Measurements from ENCODE around the gene CCDC89.

DNA sequence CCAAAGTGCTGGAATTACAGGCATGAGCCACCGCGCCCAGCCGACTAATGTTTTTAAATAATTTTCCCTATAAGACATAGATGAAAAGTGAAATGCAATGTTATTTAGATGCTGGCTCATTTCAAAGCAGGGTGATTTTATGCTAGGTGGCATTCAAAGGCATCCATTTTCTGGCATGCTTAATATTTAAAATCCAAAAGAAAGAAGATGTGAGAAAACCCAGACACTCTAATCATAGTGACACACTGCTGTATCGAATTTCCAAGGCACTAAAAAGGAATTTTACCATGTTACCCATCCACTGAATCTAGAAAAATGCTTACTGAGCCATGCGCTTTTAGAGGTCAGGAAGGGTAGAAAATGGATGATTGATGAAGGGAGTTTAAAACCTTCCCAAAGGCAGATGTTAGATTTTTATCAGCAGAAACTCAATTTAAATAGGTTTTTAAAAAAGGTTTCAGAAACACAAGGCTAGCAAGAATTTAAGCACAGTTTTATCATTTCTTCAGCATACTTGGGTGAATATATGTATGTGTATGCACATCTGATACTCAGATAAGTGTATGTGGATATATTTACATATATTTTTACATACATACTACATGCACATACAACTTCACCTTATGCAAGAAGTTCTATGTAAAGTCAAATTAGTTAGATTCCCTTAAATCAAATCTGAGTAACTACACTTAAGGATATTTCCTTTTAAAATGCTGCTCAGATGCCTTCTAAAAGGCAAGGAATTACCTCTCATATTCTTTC, 24.1 kb upstream of the CCDC89 start:
- TF ChIP-seq, protein P1, sequence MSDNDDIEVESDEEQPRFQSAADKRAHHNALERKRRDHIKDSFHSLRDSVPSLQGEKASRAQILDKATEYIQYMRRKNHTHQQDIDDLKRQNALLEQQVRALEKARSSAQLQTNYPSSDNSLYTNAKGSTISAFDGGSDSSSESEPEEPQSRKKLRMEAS (CRISPR knock-in tag; IDR thresholded peaks at IDR 0.05), result no peak
- TF ChIP-seq, protein P2, sequence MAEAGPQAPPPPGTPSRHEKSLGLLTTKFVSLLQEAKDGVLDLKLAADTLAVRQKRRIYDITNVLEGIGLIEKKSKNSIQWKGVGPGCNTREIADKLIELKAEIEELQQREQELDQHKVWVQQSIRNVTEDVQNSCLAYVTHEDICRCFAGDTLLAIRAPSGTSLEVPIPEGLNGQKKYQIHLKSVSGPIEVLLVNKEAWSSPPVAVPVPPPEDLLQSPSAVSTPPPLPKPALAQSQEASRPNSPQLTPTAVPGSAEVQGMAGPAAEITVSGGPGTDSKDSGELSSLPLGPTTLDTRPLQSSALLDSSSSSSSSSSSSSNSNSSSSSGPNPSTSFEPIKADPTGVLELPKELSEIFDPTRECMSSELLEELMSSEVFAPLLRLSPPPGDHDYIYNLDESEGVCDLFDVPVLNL (CRISPR knock-in tag; IDR thresholded peaks at IDR 0.05; ENCODE audit: low read depth), result no peak
- no peak for TF ChIP-seq ZFP1 (CRISPR knock-in tag; IDR thresholded peaks at IDR 0.05)
- TF ChIP-seq BACH1 (tag; IDR thresholded peaks at IDR 0.05), result no peak
- no peak for TF ChIP-seq ATF7 (IDR thresholded peaks at IDR 0.05)
- TF ChIP-seq, protein P3, sequence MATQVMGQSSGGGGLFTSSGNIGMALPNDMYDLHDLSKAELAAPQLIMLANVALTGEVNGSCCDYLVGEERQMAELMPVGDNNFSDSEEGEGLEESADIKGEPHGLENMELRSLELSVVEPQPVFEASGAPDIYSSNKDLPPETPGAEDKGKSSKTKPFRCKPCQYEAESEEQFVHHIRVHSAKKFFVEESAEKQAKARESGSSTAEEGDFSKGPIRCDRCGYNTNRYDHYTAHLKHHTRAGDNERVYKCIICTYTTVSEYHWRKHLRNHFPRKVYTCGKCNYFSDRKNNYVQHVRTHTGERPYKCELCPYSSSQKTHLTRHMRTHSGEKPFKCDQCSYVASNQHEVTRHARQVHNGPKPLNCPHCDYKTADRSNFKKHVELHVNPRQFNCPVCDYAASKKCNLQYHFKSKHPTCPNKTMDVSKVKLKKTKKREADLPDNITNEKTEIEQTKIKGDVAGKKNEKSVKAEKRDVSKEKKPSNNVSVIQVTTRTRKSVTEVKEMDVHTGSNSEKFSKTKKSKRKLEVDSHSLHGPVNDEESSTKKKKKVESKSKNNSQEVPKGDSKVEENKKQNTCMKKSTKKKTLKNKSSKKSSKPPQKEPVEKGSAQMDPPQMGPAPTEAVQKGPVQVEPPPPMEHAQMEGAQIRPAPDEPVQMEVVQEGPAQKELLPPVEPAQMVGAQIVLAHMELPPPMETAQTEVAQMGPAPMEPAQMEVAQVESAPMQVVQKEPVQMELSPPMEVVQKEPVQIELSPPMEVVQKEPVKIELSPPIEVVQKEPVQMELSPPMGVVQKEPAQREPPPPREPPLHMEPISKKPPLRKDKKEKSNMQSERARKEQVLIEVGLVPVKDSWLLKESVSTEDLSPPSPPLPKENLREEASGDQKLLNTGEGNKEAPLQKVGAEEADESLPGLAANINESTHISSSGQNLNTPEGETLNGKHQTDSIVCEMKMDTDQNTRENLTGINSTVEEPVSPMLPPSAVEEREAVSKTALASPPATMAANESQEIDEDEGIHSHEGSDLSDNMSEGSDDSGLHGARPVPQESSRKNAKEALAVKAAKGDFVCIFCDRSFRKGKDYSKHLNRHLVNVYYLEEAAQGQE (IDR thresholded peaks at IDR 0.05; ENCODE audit: borderline replicate concordance), result no peak
- TF ChIP-seq, protein P3 (CRISPR knock-in tag; IDR thresholded peaks at IDR 0.05; ENCODE audit: low read depth), result no peak
- TF ChIP-seq, protein P4, sequence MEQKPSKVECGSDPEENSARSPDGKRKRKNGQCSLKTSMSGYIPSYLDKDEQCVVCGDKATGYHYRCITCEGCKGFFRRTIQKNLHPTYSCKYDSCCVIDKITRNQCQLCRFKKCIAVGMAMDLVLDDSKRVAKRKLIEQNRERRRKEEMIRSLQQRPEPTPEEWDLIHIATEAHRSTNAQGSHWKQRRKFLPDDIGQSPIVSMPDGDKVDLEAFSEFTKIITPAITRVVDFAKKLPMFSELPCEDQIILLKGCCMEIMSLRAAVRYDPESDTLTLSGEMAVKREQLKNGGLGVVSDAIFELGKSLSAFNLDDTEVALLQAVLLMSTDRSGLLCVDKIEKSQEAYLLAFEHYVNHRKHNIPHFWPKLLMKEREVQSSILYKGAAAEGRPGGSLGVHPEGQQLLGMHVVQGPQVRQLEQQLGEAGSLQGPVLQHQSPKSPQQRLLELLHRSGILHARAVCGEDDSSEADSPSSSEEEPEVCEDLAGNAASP (IDR thresholded peaks at IDR 0.05), result no peak
- TF ChIP-seq DMBX1 (CRISPR knock-in tag; IDR thresholded peaks at IDR 0.05; ENCODE audit: borderline replicate concordance), result no peak
- TF ChIP-seq, protein P5, sequence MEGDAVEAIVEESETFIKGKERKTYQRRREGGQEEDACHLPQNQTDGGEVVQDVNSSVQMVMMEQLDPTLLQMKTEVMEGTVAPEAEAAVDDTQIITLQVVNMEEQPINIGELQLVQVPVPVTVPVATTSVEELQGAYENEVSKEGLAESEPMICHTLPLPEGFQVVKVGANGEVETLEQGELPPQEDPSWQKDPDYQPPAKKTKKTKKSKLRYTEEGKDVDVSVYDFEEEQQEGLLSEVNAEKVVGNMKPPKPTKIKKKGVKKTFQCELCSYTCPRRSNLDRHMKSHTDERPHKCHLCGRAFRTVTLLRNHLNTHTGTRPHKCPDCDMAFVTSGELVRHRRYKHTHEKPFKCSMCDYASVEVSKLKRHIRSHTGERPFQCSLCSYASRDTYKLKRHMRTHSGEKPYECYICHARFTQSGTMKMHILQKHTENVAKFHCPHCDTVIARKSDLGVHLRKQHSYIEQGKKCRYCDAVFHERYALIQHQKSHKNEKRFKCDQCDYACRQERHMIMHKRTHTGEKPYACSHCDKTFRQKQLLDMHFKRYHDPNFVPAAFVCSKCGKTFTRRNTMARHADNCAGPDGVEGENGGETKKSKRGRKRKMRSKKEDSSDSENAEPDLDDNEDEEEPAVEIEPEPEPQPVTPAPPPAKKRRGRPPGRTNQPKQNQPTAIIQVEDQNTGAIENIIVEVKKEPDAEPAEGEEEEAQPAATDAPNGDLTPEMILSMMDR (IDR thresholded peaks at IDR 0.05 in 2 of 3, conservative IDR thresholded peaks at IDR 0.05 in 1 of 3; ENCODE audit: insufficient read depth in 2 of 3, low read depth in 1 of 3, low read length in 3 of 3), result no peak
- no peak for TF ChIP-seq TEAD4 (IDR thresholded peaks at IDR 0.05; ENCODE audit: low read length)
- TF ChIP-seq TEAD4 (CRISPR knock-in tag; IDR thresholded peaks at IDR 0.05; ENCODE audit: borderline replicate concordance), result no peak
- no peak for TF ChIP-seq ZFP30 (CRISPR knock-in tag; IDR thresholded peaks at IDR 0.05; ENCODE audit: borderline replicate concordance)
- no peak for TF ChIP-seq ELF2 (CRISPR knock-in tag; IDR thresholded peaks at IDR 0.05)
